Measurements from ENCODE around the gene LGI2.

DNA sequence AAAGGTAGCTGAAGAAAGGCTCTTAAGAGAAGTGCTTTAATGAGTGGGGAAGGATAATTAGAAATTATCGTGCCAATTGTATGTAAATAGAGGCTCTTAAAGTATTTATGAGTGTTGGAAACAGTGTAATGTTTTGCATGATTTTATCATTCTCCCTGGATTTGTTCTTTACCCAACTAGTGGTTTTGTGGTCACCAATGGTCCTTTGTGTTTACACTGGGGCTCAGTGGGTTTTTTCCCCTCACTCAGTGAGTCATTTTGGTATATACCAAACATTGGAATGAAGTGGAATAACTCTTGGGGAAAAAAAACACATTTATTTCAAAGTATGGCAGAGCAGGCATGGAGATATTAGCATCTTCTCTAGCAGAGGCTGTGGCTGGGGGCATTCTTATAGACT lies 20.8 kb upstream of the LGI2 start:
- TF ChIP-seq, protein P1, sequence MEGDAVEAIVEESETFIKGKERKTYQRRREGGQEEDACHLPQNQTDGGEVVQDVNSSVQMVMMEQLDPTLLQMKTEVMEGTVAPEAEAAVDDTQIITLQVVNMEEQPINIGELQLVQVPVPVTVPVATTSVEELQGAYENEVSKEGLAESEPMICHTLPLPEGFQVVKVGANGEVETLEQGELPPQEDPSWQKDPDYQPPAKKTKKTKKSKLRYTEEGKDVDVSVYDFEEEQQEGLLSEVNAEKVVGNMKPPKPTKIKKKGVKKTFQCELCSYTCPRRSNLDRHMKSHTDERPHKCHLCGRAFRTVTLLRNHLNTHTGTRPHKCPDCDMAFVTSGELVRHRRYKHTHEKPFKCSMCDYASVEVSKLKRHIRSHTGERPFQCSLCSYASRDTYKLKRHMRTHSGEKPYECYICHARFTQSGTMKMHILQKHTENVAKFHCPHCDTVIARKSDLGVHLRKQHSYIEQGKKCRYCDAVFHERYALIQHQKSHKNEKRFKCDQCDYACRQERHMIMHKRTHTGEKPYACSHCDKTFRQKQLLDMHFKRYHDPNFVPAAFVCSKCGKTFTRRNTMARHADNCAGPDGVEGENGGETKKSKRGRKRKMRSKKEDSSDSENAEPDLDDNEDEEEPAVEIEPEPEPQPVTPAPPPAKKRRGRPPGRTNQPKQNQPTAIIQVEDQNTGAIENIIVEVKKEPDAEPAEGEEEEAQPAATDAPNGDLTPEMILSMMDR (IDR thresholded peaks at IDR 0.05) = no peak
- TF ChIP-seq POLR2A (IDR thresholded peaks at IDR 0.05) (no peak), POLR2AphosphoS5 (IDR thresholded peaks at IDR 0.05) (no peak)
